ENCODE data around the gene FASTKD2. TPM values are rescaled to one million over a fixed set of nuclear protein-coding genes. Genes with fewer than 3 reads are reported as not detected.

Gene FASTKD2
- total and polyA plus RNA-seq, 8 donors, result 21.8 to 41.9 (median 36.1) TPM

- ATAC-seq (no peak), DNase-seq (no peak)
- Histone ChIP-seq H3K9me3 (peaks cover 0 to 12% of the 10 kb centered on the region in 2 donors), H3K27me3 (no peaks in the 10 kb centered on the region), H3K4me3 (no peak overlapping the region), H3K27ac (no peak overlapping the region), H3K4me1 (no peaks in the 10 kb centered on the region), H3K36me3 (peaks cover 0 to 88% of the 10 kb centered on the region in 2 donors)
- intact Hi-C loops (cut with DNase I), result no loop called here
- TF ChIP-seq CTCF (IDR thresholded peaks at IDR 0.05), result no peak
These were observed 9.5 kb downstream of the FASTKD2 start for GRCh38 chr2:206774871-206775270.

GRCh38 chr2:206776432-206776831 is 11.0 kb downstream of the FASTKD2 start:
- no peak overlapping the region for H3K27ac ChIP-seq
- DNase-seq (no peak), ATAC-seq (no peak)
- no peaks in the 10 kb centered on the region for H3K4me1 ChIP-seq
- peaks cover 0 to 87% of the 10 kb centered on the region in 2 donors for H3K36me3 ChIP-seq
- H3K9me3 ChIP-seq, result peaks cover 0 to 16% of the 10 kb centered on the region in 2 donors
- intact Hi-C loops (cut with DNase I), result no loop called here
- no peaks in the 10 kb centered on the region for H3K27me3 ChIP-seq
- H3K4me3 ChIP-seq, result no peak overlapping the region
- no peak for TF ChIP-seq CTCF (IDR thresholded peaks at IDR 0.05)

GRCh38 chr2:206780671-206781070 is 15.3 kb downstream of the FASTKD2 start:
- H3K4me3 ChIP-seq, result no peak overlapping the region
- TF ChIP-seq CTCF (IDR thresholded peaks at IDR 0.05), result no peak
- no peaks in the 10 kb centered on the region for H3K4me1 ChIP-seq
- DNase-seq (no peak), ATAC-seq (no peak)
- H3K27me3 ChIP-seq, result no peaks in the 10 kb centered on the region
- peaks cover 0 to 15% of the 10 kb centered on the region in 2 donors for H3K9me3 ChIP-seq
- H3K36me3 ChIP-seq, result peaks cover 0 to 83% of the 10 kb centered on the region in 2 donors
- H3K27ac ChIP-seq, result no peak overlapping the region
- intact Hi-C loops (cut with DNase I), result loop anchor here in 1 of 2 donors (10.0 kb wide), 1 partner anchor 86 kb away; no protein-coding TSS in a partner anchor

GRCh38 chr2:206783718-206784117 is 18.3 kb downstream of the FASTKD2 start:
- peak in 1 of 2 donors; percentile 31 for TF ChIP-seq CTCF (IDR thresholded peaks at IDR 0.05)
- Histone ChIP-seq H3K27me3 (no peaks in the 10 kb centered on the region), H3K27ac (no peak overlapping the region), H3K4me3 (no peak overlapping the region), H3K36me3 (peaks cover 0 to 90% of the 10 kb centered on the region in 2 donors), H3K4me1 (no peaks in the 10 kb centered on the region), H3K9me3 (peaks cover 0 to 4% of the 10 kb centered on the region in 2 donors)
- DNase-seq (no peak), ATAC-seq (no peak)
- intact Hi-C loops (cut with DNase I), result loop anchor here in 1 of 2 donors (10.0 kb wide), 1 partner anchor 89 kb away; no protein-coding TSS in a partner anchor

GRCh38 chr2:206784559-206785353 is 19.4 kb downstream of the FASTKD2 start:
- no peak for DNase-seq
- ATAC-seq, result no peak
- Histone ChIP-seq H3K36me3 (peaks cover 0 to 90% of the 10 kb centered on the region in 2 donors), H3K27ac (no peak overlapping the region), H3K27me3 (no peaks in the 10 kb centered on the region), H3K9me3 (peaks cover 0 to 4% of the 10 kb centered on the region in 2 donors), H3K4me3 (no peak overlapping the region), H3K4me1 (no peaks in the 10 kb centered on the region)
- intact Hi-C loops (cut with DNase I), result loop anchor here in 1 of 2 donors (10.0 kb wide), 1 partner anchor 90 kb away; no protein-coding TSS in a partner anchor
- TF ChIP-seq CTCF (IDR thresholded peaks at IDR 0.05), result no peak
